K562 (cell line): ENCODE data around the gene RASGRP2. TPM values are rescaled to one million over a fixed set of nuclear protein-coding genes. Genes with fewer than 3 reads are reported as not detected.

Experiments used
- CHD4 ChIP-seq: fragments of 200-600 bp; sonication (generic); IDR thresholded peaks from 3 replicates; pipeline ENCODE4 v1.6.1; 2012; ENCODE audit warnings: low read depth, mild to moderate bottlenecking, mixed read lengths, low read length, inconsistent platforms; ENCODE audit not compliant: insufficient read depth, insufficient replicate concordance, poor library complexity, severe bottlenecking
- HIVEP1 ChIP-seq: fragments of 250-450 bp; sonication (Bioruptor Pico); IDR thresholded peaks from 2 replicates; pipeline ENCODE4 v1.4.0; 2020; ENCODE audit warnings: mild to moderate bottlenecking
- KDM5B ChIP-seq: fragments of 200-600 bp; sonication (generic); IDR thresholded peaks from 2 replicates; pipeline ENCODE4 v1.6.1; 2012; ENCODE audit warnings: low read depth, mild to moderate bottlenecking, moderate library complexity, low read length, control low read depth, inconsistent platforms; ENCODE audit not compliant: insufficient replicate concordance
- MIER1 ChIP-seq: fragments of 450-650 bp; IDR thresholded peaks from 2 replicates; pipeline ENCODE4 v1.6.1; 2016; ENCODE audit warnings: antibody characterized with exemption, mild to moderate bottlenecking, low read depth
- NBN ChIP-seq: fragments of 450-650 bp; IDR thresholded peaks from 2 replicates; pipeline ENCODE4 v1.6.1; 2016; ENCODE audit warnings: low read depth, mild to moderate bottlenecking
- PRMT5 ChIP-seq: sonication (generic); formaldehyde crosslinking; IDR thresholded peaks from 2 replicates; pipeline ENCODE4 v1.5.0; 2020; ENCODE audit warnings: missing genetic modification reagents
- ZFPM2 ChIP-seq: fragments of 250-450 bp; sonication (Bioruptor Pico); IDR thresholded peaks from 2 replicates; pipeline ENCODE4 v1.5.1; 2022; ENCODE audit warnings: mild to moderate bottlenecking
- ZKSCAN1 ChIP-seq: fragments of 150-350 bp; IDR thresholded peaks from 2 replicates; pipeline ENCODE4 v1.6.1; 2016; ENCODE audit warnings: low read depth, low read length
- ZZZ3 ChIP-seq: fragments of 450-650 bp; IDR thresholded peaks from 2 replicates; pipeline ENCODE4 v1.6.1; 2016; ENCODE audit warnings: antibody characterized with exemption, mild to moderate bottlenecking, moderate library complexity
- polyA plus RNA-seq, 8 experiments: library from polyadenylated mRNA; depleted of rRNA in 4 of 8; stranded (reverse) in 5 of 8; unstranded in 3 of 8; fragments of >200 nt; fragmentation: Nextera tagmentation in 2 of 8; fragmentation: Illumina TruSeq in 1 of 8; extraction: Ambion mirVana in 2 of 8; extraction: Trizol in 1 of 8; gene quantifications; 2 replicates each; pipeline versions ENCODE4 v1.2.1 to v1.2.3, GENCODE V29; 2011 to 2014; ENCODE audit warnings: inconsistent platforms in 1 of 8, missing spikeins in 1 of 8
- total RNA-seq, 7 experiments: library from RNA; depleted of rRNA in 6 of 7; stranded (reverse); fragments of >200 nt in 6 of 7; fragmentation: Illumina TruSeq in 2 of 7; extraction: Trizol in 2 of 7; gene quantifications; 2 replicates each; pipeline versions ENCODE4 v1.2.1 to v1.2.3, GENCODE V29; 2011 to 2021; ENCODE audit warnings: low replicate concordance in 1 of 7
- TF ChIP-seq, protein P1 (sequence below): fragments of 450-650 bp; formaldehyde crosslinking; IDR thresholded peaks from 2 replicates; pipeline ENCODE4 v1.4.0; 2022; ENCODE audit warnings: mild to moderate bottlenecking, moderate library complexity
- TF ChIP-seq, protein P2 (sequence below): sonication (generic); formaldehyde crosslinking; IDR thresholded peaks from 2 replicates; pipeline ENCODE4 v1.8.0; 2023; ENCODE audit warnings: mild to moderate bottlenecking, missing genetic modification reagents
- TF ChIP-seq, protein P3 (sequence below): sonication (generic); formaldehyde crosslinking; IDR thresholded peaks from 2 replicates; pipeline ENCODE4 v1.8.0; 2022; ENCODE audit warnings: mild to moderate bottlenecking, missing genetic modification reagents

Gene RASGRP2
- total and polyA plus RNA-seq, 9 of the 15 experiments (the other 6 are each of a cell fraction or from before 2014, with no cell fraction given): 0.87 to 22.7 (median 5.5) TPM

DNA sequence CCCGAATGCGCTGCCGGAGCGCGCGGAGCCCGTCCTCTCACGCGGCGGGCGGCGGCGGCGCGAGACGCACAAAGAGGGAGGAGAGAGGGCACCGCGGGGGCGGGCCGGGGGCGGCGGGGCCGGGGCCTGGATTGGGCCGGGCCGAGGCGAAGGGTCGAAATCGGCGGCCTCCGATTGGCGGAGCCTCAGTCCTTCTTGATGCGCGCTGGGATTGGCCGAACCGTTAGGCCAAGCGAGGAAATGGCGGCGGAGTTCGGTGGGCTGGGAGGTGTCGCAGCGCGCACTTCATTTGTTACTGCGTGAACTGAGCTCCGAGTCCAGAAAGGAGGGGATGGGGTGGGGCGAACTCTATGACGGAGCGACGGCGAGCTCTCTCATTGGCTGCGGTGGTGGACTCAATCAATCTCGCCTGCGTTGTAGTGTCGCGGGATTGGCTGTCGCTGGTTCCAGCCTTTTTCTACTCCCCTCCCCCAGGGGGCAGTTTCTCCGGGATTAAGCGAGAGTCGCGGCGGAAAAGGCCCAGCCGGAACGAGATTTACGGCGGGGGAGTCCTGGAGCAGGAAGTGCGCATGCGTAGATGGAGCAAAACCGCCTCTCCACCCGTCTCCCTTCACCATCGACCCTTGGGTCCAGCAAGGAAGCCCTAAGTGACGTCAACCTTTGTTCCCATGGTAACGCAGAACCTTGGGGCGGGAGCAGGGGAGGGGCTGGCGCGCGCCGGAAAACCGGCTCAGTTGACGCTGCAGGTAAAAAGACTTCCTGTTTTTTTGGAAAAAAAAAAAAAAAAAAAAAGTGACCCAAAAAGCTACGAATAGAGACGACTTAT, 34.7 kb upstream of the RASGRP2 start, which contains the start of gene SF1 (continued):
- TF ChIP-seq, protein P1, sequence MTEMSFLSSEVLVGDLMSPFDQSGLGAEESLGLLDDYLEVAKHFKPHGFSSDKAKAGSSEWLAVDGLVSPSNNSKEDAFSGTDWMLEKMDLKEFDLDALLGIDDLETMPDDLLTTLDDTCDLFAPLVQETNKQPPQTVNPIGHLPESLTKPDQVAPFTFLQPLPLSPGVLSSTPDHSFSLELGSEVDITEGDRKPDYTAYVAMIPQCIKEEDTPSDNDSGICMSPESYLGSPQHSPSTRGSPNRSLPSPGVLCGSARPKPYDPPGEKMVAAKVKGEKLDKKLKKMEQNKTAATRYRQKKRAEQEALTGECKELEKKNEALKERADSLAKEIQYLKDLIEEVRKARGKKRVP (CRISPR knock-in tag): no peak
- TF ChIP-seq NBN (peak; percentile 55; the same call in 1 of the 2 replicates), CHD4 (no peak), HIVEP1 (no peak), ZZZ3 (no peak; the same call in 1 of the 2 replicates), KDM5B (peak; percentile 80), ZFPM2 (CRISPR knock-in tag) (no peak), PRMT5 (no peak), MIER1 (no peak), ZKSCAN1 (no peak)
- TF ChIP-seq, protein P2, sequence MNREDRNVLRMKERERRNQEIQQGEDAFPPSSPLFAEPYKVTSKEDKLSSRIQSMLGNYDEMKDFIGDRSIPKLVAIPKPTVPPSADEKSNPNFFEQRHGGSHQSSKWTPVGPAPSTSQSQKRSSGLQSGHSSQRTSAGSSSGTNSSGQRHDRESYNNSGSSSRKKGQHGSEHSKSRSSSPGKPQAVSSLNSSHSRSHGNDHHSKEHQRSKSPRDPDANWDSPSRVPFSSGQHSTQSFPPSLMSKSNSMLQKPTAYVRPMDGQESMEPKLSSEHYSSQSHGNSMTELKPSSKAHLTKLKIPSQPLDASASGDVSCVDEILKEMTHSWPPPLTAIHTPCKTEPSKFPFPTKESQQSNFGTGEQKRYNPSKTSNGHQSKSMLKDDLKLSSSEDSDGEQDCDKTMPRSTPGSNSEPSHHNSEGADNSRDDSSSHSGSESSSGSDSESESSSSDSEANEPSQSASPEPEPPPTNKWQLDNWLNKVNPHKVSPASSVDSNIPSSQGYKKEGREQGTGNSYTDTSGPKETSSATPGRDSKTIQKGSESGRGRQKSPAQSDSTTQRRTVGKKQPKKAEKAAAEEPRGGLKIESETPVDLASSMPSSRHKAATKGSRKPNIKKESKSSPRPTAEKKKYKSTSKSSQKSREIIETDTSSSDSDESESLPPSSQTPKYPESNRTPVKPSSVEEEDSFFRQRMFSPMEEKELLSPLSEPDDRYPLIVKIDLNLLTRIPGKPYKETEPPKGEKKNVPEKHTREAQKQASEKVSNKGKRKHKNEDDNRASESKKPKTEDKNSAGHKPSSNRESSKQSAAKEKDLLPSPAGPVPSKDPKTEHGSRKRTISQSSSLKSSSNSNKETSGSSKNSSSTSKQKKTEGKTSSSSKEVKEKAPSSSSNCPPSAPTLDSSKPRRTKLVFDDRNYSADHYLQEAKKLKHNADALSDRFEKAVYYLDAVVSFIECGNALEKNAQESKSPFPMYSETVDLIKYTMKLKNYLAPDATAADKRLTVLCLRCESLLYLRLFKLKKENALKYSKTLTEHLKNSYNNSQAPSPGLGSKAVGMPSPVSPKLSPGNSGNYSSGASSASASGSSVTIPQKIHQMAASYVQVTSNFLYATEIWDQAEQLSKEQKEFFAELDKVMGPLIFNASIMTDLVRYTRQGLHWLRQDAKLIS (CRISPR knock-in tag): no peak
- TF ChIP-seq, protein P3, sequence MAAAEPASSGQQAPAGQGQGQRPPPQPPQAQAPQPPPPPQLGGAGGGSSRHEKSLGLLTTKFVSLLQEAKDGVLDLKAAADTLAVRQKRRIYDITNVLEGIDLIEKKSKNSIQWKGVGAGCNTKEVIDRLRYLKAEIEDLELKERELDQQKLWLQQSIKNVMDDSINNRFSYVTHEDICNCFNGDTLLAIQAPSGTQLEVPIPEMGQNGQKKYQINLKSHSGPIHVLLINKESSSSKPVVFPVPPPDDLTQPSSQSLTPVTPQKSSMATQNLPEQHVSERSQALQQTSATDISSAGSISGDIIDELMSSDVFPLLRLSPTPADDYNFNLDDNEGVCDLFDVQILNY (CRISPR knock-in tag): no peak
